Osteoblast (primary cell): ENCODE measurements around the gene FREM1. TPM values are rescaled to one million over a fixed set of nuclear protein-coding genes. Genes with fewer than 3 reads are reported as not detected.

ENCODE experiments used
- DNase-seq: peaks from one replicate; pipeline ENCODE4 v3.0.0; 2011; ENCODE audit warnings: low spot score, mixed read lengths; ENCODE audit not compliant: insufficient read length; ENCODE audit errors: missing footprints
- H2AFZ ChIP-seq: 2 replicates; pipeline ENCODE4 v1.6.0; 2011; ENCODE audit warnings: mild to moderate bottlenecking, low read length
- H3K27ac ChIP-seq: 2 replicates; pipeline ENCODE4 v1.5.1; 2011; ENCODE audit warnings: mild to moderate bottlenecking, low read depth, low read length, moderate library complexity
- H3K27me3 ChIP-seq: 2 replicates; pipeline ENCODE4 v1.6.0; 2012; ENCODE audit warnings: mild to moderate bottlenecking, control low read depth, inconsistent platforms, low read length, moderate library complexity; ENCODE audit not compliant: insufficient read depth
- H3K36me3 ChIP-seq: 2 replicates; pipeline ENCODE4 v1.5.1; 2011; ENCODE audit warnings: mild to moderate bottlenecking, low read length, control low read depth, moderate library complexity; ENCODE audit not compliant: insufficient read depth
- H3K4me1 ChIP-seq: 2 replicates; pipeline ENCODE4 v1.5.1; 2011; ENCODE audit warnings: mild to moderate bottlenecking, low read length, control low read depth, moderate library complexity; ENCODE audit not compliant: insufficient read depth
- H3K4me2 ChIP-seq: 2 replicates; pipeline ENCODE4 v1.6.0; 2011; ENCODE audit warnings: mild to moderate bottlenecking, low read length; ENCODE audit not compliant: insufficient read depth
- H3K4me3 ChIP-seq: fragments of 200-600 bp; sonication (generic); 3 replicates; pipeline ENCODE4 v1.5.1; 2012; ENCODE audit warnings: mild to moderate bottlenecking, low read length, inconsistent platforms; ENCODE audit not compliant: insufficient read depth
- H3K79me2 ChIP-seq: 2 replicates; pipeline ENCODE4 v1.6.0; 2012; ENCODE audit warnings: mild to moderate bottlenecking, low read length, control low read depth, inconsistent platforms; ENCODE audit not compliant: insufficient read depth
- H3K9me3 ChIP-seq: 2 replicates; pipeline ENCODE4 v1.5.1; 2011; ENCODE audit warnings: low read depth, low read length, control low read depth
- H4K20me1 ChIP-seq: 2 replicates; pipeline ENCODE4 v1.6.0; 2012; ENCODE audit warnings: mild to moderate bottlenecking, low read length, control low read depth; ENCODE audit not compliant: insufficient read depth
- CTCF ChIP-seq: IDR thresholded peaks from 2 replicates; pipeline ENCODE4 v1.5.1; 2011; ENCODE audit warnings: mild to moderate bottlenecking, low read depth, low read length, moderate library complexity; ENCODE audit errors: extremely low read depth
- total RNA-seq: library from RNA; depleted of rRNA; stranded (reverse); fragments of >200 nt; gene quantifications from 2 replicates; pipeline ENCODE4 v1.2.3, GENCODE V29; 2012

Gene FREM1
- total RNA-seq, 1 donor: 0.72 TPM

DNA sequence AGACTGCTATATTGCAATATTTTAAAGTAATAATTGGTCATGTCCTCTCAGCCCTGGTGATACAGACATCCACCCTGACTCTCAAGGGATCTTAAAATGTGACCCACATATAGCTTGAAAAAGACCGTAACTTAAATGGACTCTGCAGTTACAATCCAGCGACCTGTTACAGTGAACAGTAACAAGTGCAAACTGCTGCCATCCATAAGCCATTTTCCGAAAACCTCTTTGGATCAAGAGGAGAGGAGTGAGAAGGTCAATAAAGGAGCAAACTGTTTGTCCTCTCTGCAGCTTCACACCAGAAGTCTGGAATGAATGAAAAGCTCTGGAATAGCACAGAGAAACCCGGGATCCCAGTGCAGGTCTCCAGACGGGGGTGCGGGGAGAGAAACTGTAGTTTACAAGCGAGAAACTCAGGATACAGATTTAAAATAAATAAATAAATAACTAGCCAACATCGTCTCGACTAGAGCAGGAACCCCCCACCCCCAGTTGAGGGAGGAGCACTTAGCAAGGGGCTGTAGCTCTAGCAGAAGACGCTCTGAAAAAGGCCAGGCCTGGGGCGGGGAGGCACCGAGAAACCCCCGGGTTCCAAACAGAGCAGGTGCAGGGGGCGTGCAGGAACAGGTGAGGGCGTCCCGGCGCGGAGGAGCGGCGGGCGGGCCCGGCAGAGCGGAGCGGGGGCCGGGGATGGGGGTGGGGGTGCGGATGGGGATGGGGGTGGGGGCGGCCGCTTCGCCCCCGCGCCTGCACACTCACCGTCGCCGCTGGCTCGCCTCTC lies 217.6 kb downstream of the FREM1 start:
- Histone ChIP-seq H3K4me3 (peak overlapping the region; percentile 78), H3K9me3 (no peaks in the 10 kb centered on the region), H3K79me2 (peaks cover 24% of the 10 kb centered on the region), H3K4me2 (peak overlapping the region; percentile 88), H4K20me1 (no peaks in the 10 kb centered on the region), H3K4me1 (peaks cover 19% of the 10 kb centered on the region), H2AFZ (peak overlapping the region; percentile 80), H3K27me3 (peaks cover 10% of the 10 kb centered on the region), H3K36me3 (peaks cover 5% of the 10 kb centered on the region), H3K27ac (no peak overlapping the region)
- TF ChIP-seq CTCF: no peak
- peak; percentile 65 for DNase-seq

GRCh38 chr9:14690948-14691730 lies 219.1 kb downstream of the FREM1 start:
- H3K27me3 ChIP-seq: no peaks in the 10 kb centered on the region
- H3K4me1 ChIP-seq: peaks cover 33% of the 10 kb centered on the region
- DNase-seq: peak; percentile 83
- peaks cover 24% of the 10 kb centered on the region for H3K79me2 ChIP-seq
- H3K9me3 ChIP-seq: no peaks in the 10 kb centered on the region
- H3K4me2 ChIP-seq: peak overlapping the region; percentile 37
- H3K27ac ChIP-seq: no peak overlapping the region
- no peak overlapping the region for H3K4me3 ChIP-seq
- H3K36me3 ChIP-seq: peaks cover 5% of the 10 kb centered on the region
- H4K20me1 ChIP-seq: no peaks in the 10 kb centered on the region
- TF ChIP-seq CTCF: no peak
- no peak overlapping the region for H2AFZ ChIP-seq

DNA sequence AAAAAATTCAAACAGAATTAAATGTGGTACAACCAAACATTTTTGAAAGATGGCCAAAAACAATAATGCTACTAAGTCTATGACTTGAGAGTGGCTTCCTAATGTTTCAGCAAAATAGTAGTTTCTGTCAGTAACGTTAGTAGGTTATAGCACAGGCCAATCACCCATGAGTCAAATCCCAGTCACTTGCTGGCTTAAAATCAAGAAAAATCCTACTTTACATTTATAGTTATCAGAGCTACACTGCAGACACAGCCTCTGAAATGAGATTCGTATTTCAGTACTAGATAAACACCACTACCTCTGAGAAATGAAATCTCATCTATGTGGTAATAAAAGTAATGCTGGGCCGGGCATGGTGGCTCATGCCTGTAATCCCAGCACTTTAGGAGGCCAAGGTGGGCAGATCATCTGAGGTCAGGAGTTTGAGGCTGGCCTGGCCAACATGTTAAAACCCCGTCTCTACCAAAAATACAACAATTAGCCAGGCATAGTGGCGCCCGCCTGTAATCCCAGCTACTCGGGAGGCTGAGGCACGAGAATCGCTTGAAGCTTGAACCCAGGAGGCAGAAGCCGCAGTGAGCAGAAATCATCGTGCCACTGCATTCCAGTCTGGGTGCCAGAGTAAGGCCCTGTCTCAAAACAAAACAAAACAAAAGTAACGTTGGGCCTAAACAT lies 223.0 kb downstream of the FREM1 start:
- Histone ChIP-seq H3K9me3 (no peaks in the 10 kb centered on the region), H3K79me2 (peaks cover 22% of the 10 kb centered on the region), H4K20me1 (no peaks in the 10 kb centered on the region), H3K4me2 (peak overlapping the region; percentile 45), H3K27me3 (no peaks in the 10 kb centered on the region), H3K4me1 (peaks cover 27% of the 10 kb centered on the region), H3K36me3 (peaks cover 5% of the 10 kb centered on the region), H2AFZ (peak overlapping the region; percentile 56), H3K27ac (peak overlapping the region; percentile 66), H3K4me3 (no peak overlapping the region)
- peak; percentile 90 for DNase-seq
- no peak for TF ChIP-seq CTCF
